Left lobe of liver (tissue), 2 donors: ENCODE measurements around the gene PROCR. TPM values are rescaled to one million over a fixed set of nuclear protein-coding genes. Genes with fewer than 3 reads are reported as not detected.
"Not testable (repeated sequence)": the region's sequence is repeated elsewhere in the genome, so short reads cannot be mapped to it uniquely, and the experiment has no call there.

Source experiments
- ATAC-seq: fragments of 200-7000 bp; cut with Tn5 transposase; one replicate; pipeline ENCODE4 v1.9.1; 2020; ENCODE audit warnings: mild to moderate bottlenecking, moderate library complexity
- DNase-seq: peaks from one replicate; pipeline ENCODE4 v3.0.0-alpha.2; 2020; ENCODE audit warnings: low spot score
- total RNA-seq: library from RNA; stranded (reverse); gene quantifications from one replicate; pipeline ENCODE4 v1.2.1, GENCODE V29; 2021
- donor health status: DM: no; HTN: no; CAD: no; lungs with moderate emphysema.
- donor health status: DM: no; HTN: yes; CAD: no.

The PROCR gene
- total RNA-seq, 1 donor from 2014 or later, result 1.5 TPM

- DNase-seq (no peak), ATAC-seq (peak; percentile 73)
Observed at GRCh38 chr20:35192118-35192872, 20.4 kb downstream of the PROCR start.

DNA sequence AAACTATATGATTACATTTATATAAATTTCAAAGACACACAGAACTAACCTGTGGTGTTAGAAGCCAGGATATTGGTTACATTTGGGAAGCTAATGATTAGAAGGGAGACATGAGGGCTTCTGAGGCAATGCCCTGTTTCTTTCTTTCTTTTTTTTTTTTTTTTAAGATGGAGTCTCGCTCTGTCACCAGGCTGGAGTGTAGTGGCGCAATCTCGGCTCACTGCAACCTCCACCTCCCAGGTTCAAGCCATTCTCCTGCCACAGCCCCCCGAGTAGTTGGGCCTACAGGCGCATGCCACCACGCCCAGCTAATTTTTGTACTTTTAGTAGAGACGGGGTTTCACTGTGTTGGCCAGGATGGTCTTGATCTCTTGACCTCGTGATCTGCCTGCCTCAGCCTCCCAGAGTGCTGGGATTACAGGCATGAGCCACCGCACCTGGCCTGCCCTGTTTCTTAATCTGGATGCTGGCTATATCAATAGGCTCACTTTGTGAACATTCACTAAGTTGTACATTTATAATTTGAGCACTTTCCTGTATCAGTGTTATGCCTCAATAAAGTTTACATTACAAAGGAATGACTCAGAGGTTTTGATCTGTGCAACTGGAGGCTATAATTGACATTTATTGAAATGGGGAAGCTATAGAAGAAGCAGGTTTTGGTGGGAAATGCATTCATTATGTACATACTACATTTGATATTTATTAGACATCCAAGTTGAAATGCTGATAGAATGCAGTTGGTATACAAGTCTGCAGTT is 21.3 kb downstream of the PROCR start:
- DNase-seq, ATAC-seq: not testable (repeated sequence)

DNA sequence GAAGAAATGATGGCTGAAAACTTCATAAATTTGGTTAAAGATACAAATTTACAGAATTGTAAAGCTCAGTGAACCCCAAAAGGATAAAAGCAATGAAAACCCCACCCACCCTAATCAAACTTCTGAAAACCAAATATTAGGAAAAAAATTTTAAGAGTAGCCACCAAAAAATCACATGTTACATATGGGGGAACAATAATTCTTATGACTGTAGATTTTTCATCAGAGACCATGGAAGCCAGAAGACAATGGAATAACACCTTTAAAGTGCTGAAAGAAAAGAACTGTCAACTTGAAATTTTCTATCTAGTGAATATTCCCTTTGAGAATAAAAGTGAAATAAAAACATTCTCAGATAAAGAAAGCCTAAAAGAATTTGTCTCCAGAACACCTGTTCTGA is 24.4 kb downstream of the PROCR start:
- DNase-seq, result no peak
- ATAC-seq, result no peak

GRCh38 chr20:35199740-35200139 is 27.9 kb downstream of the PROCR start:
- DNase-seq, result no peak

DNA sequence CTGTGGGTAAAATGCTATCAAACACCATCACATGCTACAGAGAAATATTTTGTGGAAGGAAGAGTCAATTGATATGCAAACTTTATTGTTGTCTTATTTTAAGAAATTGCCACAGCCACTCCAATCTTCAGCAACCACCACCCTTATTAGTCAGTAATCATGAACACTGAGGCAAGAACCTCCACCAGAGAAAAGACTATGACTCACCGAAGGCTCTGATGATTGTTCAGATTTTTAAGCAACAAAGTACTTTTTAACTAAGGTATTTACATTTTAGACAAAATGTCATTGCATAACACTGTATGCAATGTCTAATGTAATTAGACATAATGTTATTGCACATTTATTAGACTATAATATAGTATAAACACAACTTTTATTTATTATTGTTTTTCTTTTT is 28.4 kb downstream of the PROCR start:
- ATAC-seq (no peak), DNase-seq (no peak)

More at GRCh38 chr20:35199740-35200139, 27.9 kb downstream of the PROCR start:
- ATAC-seq, result no peak

DNA sequence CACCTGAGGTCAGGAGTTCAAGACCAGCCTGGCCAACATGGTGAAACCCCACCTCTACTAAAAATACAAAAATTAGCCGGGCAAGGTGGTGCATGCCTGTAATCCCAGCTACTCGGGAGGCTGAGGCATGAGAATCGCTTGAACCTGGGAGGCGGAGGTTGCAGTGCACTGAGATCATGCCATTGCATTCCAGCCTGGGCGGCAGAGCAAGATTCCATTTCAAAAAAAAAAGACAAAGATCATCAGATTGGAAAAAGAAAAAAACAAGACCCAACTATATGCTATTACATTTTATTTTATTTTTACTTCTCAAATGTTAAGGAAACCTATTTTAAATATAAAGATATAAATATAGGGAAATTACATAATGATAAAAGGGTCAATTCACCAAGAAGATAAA is 29.6 kb downstream of the PROCR start:
- not testable (repeated sequence) for DNase-seq, ATAC-seq

DNA sequence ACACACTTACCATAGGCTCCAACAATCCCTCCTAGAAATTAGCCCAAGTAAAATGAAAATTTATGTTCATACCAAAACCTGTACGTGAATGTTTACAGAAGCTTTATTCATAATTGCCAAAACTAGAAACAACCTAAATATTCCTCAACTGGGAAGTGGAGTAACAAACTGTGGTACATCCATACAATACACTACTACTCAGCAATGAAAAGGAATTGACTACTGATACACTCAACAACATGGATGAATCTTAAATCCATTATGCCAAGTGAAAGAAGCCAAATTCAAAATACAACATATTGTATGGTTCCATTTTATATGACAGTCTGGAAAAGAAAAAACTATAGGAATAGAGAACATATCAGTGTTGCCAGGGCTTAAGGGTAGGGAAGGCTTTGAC is 34.9 kb downstream of the PROCR start:
- DNase-seq, result no peak
- ATAC-seq, result no peak

DNA sequence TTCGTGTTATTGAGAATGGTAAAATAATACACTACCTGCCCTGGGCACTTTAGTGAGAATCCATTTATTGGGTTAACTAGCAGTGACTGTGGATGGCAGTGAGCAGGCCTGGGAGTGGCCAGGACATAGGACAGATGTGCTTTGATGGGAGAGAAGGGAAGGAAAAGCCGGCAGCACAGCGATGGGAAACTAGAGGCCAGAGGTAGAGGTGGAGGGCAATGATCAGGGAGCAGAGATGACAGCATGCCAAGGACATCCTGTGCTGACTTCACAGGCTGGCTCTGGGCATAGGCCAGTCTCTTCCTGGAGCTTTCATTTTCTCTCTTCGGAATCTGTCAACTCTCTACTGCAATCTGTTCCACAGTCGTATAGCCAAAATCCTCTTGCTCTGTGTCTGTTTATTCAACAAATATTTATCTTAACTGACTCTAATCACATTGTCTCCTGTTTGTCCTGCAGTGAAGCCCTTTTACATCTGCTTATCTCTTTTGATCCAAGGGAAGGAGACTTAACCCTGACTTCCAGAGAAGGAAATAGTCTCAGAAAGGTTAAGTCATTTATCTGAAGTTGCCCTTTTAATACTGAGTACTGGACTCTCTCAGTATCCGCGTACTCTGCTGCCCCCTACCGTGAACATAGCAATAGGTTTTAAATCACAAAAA is 36.2 kb downstream of the PROCR start:
- ATAC-seq, result peak; percentile 93
- DNase-seq, result peak; percentile 92

DNA sequence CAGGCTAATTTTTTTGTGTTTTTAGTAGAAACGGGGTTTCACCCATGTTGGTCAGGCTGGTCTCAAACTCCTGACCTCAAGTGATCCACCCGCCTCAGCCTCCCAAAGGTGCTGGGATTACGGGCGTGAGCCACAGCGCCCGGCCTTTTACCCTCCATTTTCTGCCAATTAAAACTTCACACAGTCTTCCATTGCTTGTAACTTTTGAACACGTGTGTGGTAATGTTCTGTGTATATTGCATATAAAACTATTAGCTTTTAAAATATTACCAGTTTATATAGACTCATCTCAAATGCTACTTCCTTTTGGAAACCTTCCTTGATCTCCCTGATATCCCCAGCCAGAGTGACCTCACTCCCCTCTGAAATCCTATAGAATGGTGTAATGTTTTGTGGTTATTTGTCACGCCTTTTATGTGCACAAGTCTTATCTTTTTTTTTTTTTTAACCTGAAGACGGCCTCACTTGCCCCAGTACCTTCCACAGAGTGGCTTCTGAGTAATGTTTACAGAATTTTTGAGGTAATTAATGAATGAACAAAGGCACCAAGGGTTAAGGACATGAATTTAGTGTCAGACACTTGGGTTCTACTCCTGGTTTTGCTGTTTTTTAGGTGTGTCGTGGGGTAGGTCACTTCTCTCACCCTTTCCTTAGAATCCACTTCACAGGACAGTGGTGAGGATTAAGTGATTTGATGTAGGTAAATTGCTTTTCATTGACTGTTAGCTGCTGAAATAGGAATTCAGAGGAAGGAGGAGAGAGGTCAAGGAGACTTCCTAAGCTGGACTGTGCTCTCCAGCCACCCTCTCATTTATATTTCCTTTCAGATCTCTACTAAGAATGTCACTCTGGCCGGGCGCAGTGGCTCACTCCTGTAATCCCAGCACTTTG is 43.4 kb downstream of the PROCR start:
- ATAC-seq, result no peak
- DNase-seq, result no peak

GRCh38 chr20:35216541-35216940 is 44.7 kb downstream of the PROCR start:
- ATAC-seq (no peak), DNase-seq (no peak)

GRCh38 chr20:35223941-35224340 is 52.1 kb downstream of the PROCR start:
- no peak for ATAC-seq
- DNase-seq, result no peak

DNA sequence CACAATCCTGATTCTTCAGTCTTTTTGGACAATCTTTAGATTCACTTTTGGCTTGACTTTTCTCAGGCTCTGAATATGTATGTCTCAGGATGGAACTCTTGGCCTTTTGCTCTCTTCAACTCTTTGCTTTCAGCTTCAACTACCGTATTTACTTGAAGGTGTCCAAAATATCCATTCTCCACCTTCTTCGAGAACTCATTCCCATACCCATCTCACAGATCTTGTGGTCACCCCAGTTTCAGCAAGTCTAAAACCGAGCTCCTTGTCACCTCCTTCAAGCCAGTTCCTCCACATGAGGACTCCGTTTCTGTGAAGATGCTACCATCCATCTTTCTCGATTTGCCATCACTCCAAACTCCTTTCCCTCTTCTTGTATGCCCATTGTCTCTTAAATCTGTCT is 52.7 kb downstream of the PROCR start:
- ATAC-seq (no peak), DNase-seq (no peak)

DNA sequence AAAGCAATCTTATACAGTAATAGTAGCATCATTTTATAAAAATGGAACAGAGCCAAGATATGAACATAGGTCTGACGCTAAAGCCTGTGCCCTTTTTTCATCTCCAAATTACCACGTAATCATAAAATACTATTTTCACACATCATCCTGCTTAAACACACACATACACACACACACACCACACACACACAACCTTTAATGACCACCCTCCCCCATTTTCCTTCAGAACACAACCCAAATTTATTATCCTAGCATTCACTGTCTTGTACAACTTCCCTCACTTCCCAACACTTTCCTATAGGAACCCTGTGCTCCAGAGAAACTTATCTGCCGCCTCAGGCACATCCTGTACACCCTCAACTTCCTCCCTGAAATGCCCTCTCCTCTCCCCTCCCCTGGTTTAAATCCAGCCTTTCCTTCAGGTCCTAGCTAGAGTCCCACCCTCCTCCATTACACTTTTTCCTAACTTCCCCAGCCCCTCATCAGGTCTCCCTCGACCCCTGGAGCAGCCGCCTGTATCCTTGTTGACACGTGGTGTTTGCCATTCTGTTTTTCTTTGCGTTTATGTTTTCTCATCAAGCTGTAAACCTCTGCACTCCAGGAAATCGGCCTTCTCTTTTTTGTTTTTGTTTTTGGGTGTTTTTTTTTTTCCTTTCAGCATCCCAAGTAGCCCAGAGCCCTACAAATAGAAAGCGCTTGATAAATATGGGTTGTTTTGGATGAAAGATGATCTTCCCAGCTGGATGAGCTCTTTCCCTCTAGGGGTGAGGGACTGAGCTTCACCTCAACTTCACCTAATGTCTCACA is 53.6 kb downstream of the PROCR start:
- ATAC-seq (peak; percentile 30), DNase-seq (no peak)

GRCh38 chr20:35226126-35226883 is 54.4 kb downstream of the PROCR start, which contains the start of gene MMP24:
TSS of gene MMP24 (plus strand) at chr20:35226690. CDS start at chr20:35226739, 49 bp downstream.
- no peak for ATAC-seq
- no peak for DNase-seq

Other genes with a start within 250 kb of the PROCR start
- gene GSS, start 216.3 kb upstream of the PROCR start, total RNA-seq, result 29.2 TPM
- 0.45 TPM for gene MYH7B, start 216.2 kb upstream of the PROCR start, total RNA-seq
- 27.6 TPM for gene TRPC4AP, start 79.3 kb upstream of the PROCR start, total RNA-seq
- gene EDEM2, start 24.7 kb upstream of the PROCR start, total RNA-seq, result 26.0 TPM
- gene MMP24, start 54.6 kb downstream of the PROCR start, total RNA-seq, result 0.43 TPM
- gene MMP24OS, start 106.0 kb downstream of the PROCR start, total RNA-seq, result 27.3 TPM
- gene EIF6, start 112.7 kb downstream of the PROCR start, total RNA-seq, result 80.2 TPM
- gene FAM83C, start 120.4 kb downstream of the PROCR start, total RNA-seq, result not detected
- 43.6 TPM for gene UQCC1, start 239.9 kb downstream of the PROCR start, total RNA-seq